Vagina (tissue), 2 donors: ENCODE data around the gene HSPH1.

Experiments
- CTCF ChIP-seq, 3 experiments: fragments of 450-650 bp in 2 of 3; fragments of 200-600 bp in 1 of 3; sonication (generic) in 1 of 3; IDR thresholded peaks; one replicate each; pipeline ENCODE4 v1.5.1; 2017 to 2019; ENCODE audit warnings: antibody characterized with exemption in 3 of 3, mild to moderate bottlenecking in 2 of 3, moderate library complexity in 2 of 3
- POLR2A ChIP-seq, 2 donors: fragments of 450-650 bp; IDR thresholded peaks; one replicate each; pipeline ENCODE4 v1.6.1; 2017; ENCODE audit warnings: antibody characterized with exemption in 2 of 2, mild to moderate bottlenecking in 2 of 2, moderate library complexity in 2 of 2
- POLR2AphosphoS5 ChIP-seq, 2 donors: sonication (generic); formaldehyde crosslinking; IDR thresholded peaks; one replicate each; pipeline ENCODE4 v1.9.0; 2017; ENCODE audit warnings: antibody characterized with exemption in 2 of 2, mild to moderate bottlenecking in 2 of 2, low read depth in 1 of 2; ENCODE audit not compliant: insufficient read depth in 1 of 2

- TF ChIP-seq CTCF (IDR thresholded peaks at IDR 0.05): no peak
- TF ChIP-seq POLR2A (IDR thresholded peaks at IDR 0.05): no peak
- no peak for TF ChIP-seq POLR2AphosphoS5 (IDR thresholded peaks at IDR 0.05; ENCODE audit: insufficient read depth in 1 of 2, low read depth in 1 of 2)
Observed at GRCh38 chr13:31182987-31183386, 21.3 kb upstream of the HSPH1 start.
